HepG2 (cell line): ENCODE measurements around the gene WNT3. TPM values are rescaled to one million over a fixed set of nuclear protein-coding genes. Genes with fewer than 3 reads are reported as not detected.

ENCODE experiments used
- ADNP ChIP-seq: sonication (generic); formaldehyde crosslinking; IDR thresholded peaks from 2 replicates; pipeline ENCODE4 v1.4.0; 2020; ENCODE audit warnings: missing genetic modification reagents
- ATRX ChIP-seq: sonication (generic); formaldehyde crosslinking; IDR thresholded peaks from 2 replicates; pipeline ENCODE4 v1.4.0; 2020; ENCODE audit warnings: missing genetic modification reagents, borderline replicate concordance
- FOXK1 ChIP-seq: sonication (generic); formaldehyde crosslinking; IDR thresholded peaks from 2 replicates; pipeline ENCODE4 v1.4.0; 2020; ENCODE audit warnings: low read depth, missing genetic modification reagents, borderline replicate concordance
- FOXO1 ChIP-seq: sonication (generic); formaldehyde crosslinking; IDR thresholded peaks from 2 replicates; pipeline ENCODE4 v1.4.0; 2020; ENCODE audit warnings: missing genetic modification reagents
- GFI1 ChIP-seq: sonication (generic); formaldehyde crosslinking; IDR thresholded peaks from 2 replicates; pipeline ENCODE4 v1.5.0; 2020; ENCODE audit warnings: missing genetic modification reagents, mild to moderate bottlenecking, borderline replicate concordance
- HDAC1 ChIP-seq: sonication (generic); formaldehyde crosslinking; IDR thresholded peaks from 2 replicates; pipeline ENCODE4 v1.5.1; 2020; ENCODE audit warnings: mild to moderate bottlenecking, missing genetic modification reagents
- MEIS1 ChIP-seq: sonication (generic); formaldehyde crosslinking; IDR thresholded peaks from 2 replicates; pipeline ENCODE4 v1.9.0; 2021; ENCODE audit warnings: mild to moderate bottlenecking, missing genetic modification reagents, moderate library complexity, borderline replicate concordance
- NFYC ChIP-seq: IDR thresholded peaks from 2 replicates; pipeline ENCODE4 v1.6.1; 2016; ENCODE audit warnings: missing genetic modification reagents, missing compliant biosample characterization
- PHF21A ChIP-seq: sonication (generic); formaldehyde crosslinking; IDR thresholded peaks from 2 replicates; pipeline ENCODE4 v1.5.0; 2020; ENCODE audit warnings: mild to moderate bottlenecking, missing genetic modification reagents
- PITX1 ChIP-seq: sonication (generic); formaldehyde crosslinking; IDR thresholded peaks from 2 replicates; pipeline ENCODE4 v1.5.1; 2020; ENCODE audit warnings: mild to moderate bottlenecking, missing genetic modification reagents
- RFXAP ChIP-seq: sonication (generic); formaldehyde crosslinking; IDR thresholded peaks from 2 replicates; pipeline ENCODE4 v1.4.0; 2020; ENCODE audit warnings: missing genetic modification reagents, borderline replicate concordance
- SMARCE1 ChIP-seq: fragments of 450-650 bp; IDR thresholded peaks from 2 replicates; pipeline ENCODE4 v1.6.1; 2017; ENCODE audit warnings: borderline replicate concordance
- SOX5 ChIP-seq: IDR thresholded peaks from 2 replicates; pipeline ENCODE4 v1.6.1; 2016; ENCODE audit warnings: borderline replicate concordance
- STAT5B ChIP-seq: sonication (generic); formaldehyde crosslinking; IDR thresholded peaks from 2 replicates; pipeline ENCODE4 v1.4.0; 2020; ENCODE audit warnings: missing genetic modification reagents
- TGIF2 ChIP-seq: IDR thresholded peaks from 2 replicates; pipeline ENCODE4 v1.6.1; 2016; ENCODE audit warnings: control low read depth, missing compliant biosample characterization
- ZNF205 ChIP-seq: IDR thresholded peaks from 2 replicates; pipeline ENCODE4 v1.6.1; 2018; ENCODE audit warnings: missing biosample characterization, missing genetic modification reagents
- ZNF335 ChIP-seq: sonication (generic); formaldehyde crosslinking; IDR thresholded peaks from 2 replicates; pipeline ENCODE4 v1.4.0; 2020; ENCODE audit warnings: missing genetic modification reagents
- ZNF34 ChIP-seq: sonication (generic); formaldehyde crosslinking; IDR thresholded peaks from 2 replicates; pipeline ENCODE4 v1.4.0; 2020; ENCODE audit warnings: mild to moderate bottlenecking, missing genetic modification reagents, borderline replicate concordance
- ZNF639 ChIP-seq: conservative IDR thresholded peaks from 2 replicates; pipeline ENCODE4 v1.6.1; 2018; ENCODE audit warnings: missing genetic modification reagents
- ZNF781 ChIP-seq: sonication (generic); formaldehyde crosslinking; IDR thresholded peaks from 2 replicates; pipeline ENCODE4 v1.5.1; 2020; ENCODE audit warnings: borderline replicate concordance, mild to moderate bottlenecking, missing genetic modification reagents; ENCODE audit errors: not compliant biosample characterization
- ZNF879 ChIP-seq: sonication (generic); formaldehyde crosslinking; IDR thresholded peaks from 2 replicates; pipeline ENCODE4 v1.8.1; 2023; ENCODE audit warnings: missing genetic modification reagents
- polyA plus RNA-seq, 8 experiments: library from polyadenylated mRNA; depleted of rRNA in 3 of 8; stranded (reverse) in 7 of 8; unstranded in 1 of 8; fragments of >200 nt; fragmentation: Illumina TruSeq in 4 of 8; extraction: Trizol in 4 of 8; gene quantifications; 2 replicates each; pipeline versions ENCODE4 v1.2.1 to v1.2.3, GENCODE V29; 2011 to 2016; ENCODE audit warnings: low read depth in 4 of 8, missing spikeins in 1 of 8, mixed read lengths in 1 of 8; ENCODE audit not compliant: insufficient read depth in 1 of 8
- total RNA-seq, 5 experiments: library from RNA; depleted of rRNA; stranded (reverse); fragments of >200 nt; fragmentation: Illumina TruSeq; extraction: Trizol; gene quantifications; 2 replicates each; pipeline ENCODE4 v1.2.3, GENCODE V29; 2016; ENCODE audit warnings: low read depth in 1 of 5
- TF ChIP-seq, protein P1 (sequence below): sonication (generic); formaldehyde crosslinking; IDR thresholded peaks from 2 replicates; pipeline ENCODE4 v1.5.1; 2020; ENCODE audit warnings: mild to moderate bottlenecking, missing genetic modification reagents
- TF ChIP-seq, protein P2 (sequence below): IDR thresholded peaks from 2 replicates; pipeline ENCODE4 v1.6.1; 2012; ENCODE audit warnings: low read length, improper control_type of control experiment

The WNT3 gene
- total and polyA plus RNA-seq, 2 of the 13 experiments (the other 11 are each of a cell fraction or from before 2014, with no cell fraction given) = 8.5 to 10.3 TPM

- TF ChIP-seq, protein P1, sequence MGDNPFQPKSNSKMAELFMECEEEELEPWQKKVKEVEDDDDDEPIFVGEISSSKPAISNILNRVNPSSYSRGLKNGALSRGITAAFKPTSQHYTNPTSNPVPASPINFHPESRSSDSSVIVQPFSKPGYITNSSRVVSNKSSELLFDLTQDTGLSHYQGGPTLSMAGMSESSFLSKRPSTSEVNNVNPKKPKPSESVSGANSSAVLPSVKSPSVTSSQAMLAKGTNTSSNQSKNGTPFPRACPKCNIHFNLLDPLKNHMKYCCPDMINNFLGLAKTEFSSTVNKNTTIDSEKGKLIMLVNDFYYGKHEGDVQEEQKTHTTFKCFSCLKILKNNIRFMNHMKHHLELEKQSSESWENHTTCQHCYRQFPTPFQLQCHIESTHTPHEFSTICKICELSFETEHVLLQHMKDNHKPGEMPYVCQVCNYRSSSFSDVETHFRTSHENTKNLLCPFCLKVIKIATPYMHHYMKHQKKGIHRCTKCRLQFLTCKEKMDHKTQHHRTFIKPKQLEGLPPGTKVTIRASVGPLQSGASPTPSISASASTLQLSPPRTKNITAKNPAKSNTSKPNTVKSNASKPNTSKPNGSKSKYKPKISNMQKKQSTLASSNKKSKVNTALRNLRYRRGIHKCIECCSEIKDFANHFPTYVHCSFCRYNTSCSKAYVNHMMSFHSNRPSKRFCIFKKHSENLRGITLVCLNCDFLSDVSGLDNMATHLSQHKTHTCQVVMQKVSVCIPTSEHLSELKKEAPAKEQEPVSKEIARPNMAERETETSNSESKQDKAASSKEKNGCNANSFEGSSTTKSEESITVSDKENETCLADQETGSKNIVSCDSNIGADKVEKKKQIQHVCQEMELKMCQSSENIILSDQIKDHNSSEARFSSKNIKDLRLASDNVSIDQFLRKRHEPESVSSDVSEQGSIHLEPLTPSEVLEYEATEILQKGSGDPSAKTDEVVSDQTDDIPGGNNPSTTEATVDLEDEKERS = no peak
- TF ChIP-seq FOXK1 (CRISPR knock-in tag) (peak; percentile 25; the same call in 1 of the 2 replicates), PITX1 (peak; percentile 51; the same call in 1 of the 2 replicates), ZNF781 (CRISPR knock-in tag) (no peak), TGIF2 (CRISPR knock-in tag) (peak; percentile 73; the same call in 1 of the 2 replicates), SMARCE1 (no peak), ADNP (no peak), ZNF639 (CRISPR knock-in tag) (no peak), RFXAP (CRISPR knock-in tag) (0 out of 2 replicates have a peak, but pooled peaks have one; percentile 22), NFYC (CRISPR knock-in tag) (no peak), ZNF879 (CRISPR knock-in tag) (no peak), FOXO1 (CRISPR knock-in tag) (peak; percentile 75), ATRX (CRISPR knock-in tag) (no peak), HDAC1 (CRISPR knock-in tag) (peak; percentile 67), ZNF205 (CRISPR knock-in tag) (peak; percentile 90), SOX5 (CRISPR knock-in tag) (peak; percentile 54; the same call in 1 of the 2 replicates), PHF21A (CRISPR knock-in tag) (peak; percentile 69; the same call in 1 of the 2 replicates), ZNF34 (CRISPR knock-in tag) (no peak), MEIS1 (CRISPR knock-in tag) (peak; percentile 62; the same call in 1 of the 2 replicates), GFI1 (peak; percentile 75; the same call in 1 of the 2 replicates), STAT5B (no peak), ZNF335 (CRISPR knock-in tag) (peak; percentile 83)
- TF ChIP-seq, protein P2, sequence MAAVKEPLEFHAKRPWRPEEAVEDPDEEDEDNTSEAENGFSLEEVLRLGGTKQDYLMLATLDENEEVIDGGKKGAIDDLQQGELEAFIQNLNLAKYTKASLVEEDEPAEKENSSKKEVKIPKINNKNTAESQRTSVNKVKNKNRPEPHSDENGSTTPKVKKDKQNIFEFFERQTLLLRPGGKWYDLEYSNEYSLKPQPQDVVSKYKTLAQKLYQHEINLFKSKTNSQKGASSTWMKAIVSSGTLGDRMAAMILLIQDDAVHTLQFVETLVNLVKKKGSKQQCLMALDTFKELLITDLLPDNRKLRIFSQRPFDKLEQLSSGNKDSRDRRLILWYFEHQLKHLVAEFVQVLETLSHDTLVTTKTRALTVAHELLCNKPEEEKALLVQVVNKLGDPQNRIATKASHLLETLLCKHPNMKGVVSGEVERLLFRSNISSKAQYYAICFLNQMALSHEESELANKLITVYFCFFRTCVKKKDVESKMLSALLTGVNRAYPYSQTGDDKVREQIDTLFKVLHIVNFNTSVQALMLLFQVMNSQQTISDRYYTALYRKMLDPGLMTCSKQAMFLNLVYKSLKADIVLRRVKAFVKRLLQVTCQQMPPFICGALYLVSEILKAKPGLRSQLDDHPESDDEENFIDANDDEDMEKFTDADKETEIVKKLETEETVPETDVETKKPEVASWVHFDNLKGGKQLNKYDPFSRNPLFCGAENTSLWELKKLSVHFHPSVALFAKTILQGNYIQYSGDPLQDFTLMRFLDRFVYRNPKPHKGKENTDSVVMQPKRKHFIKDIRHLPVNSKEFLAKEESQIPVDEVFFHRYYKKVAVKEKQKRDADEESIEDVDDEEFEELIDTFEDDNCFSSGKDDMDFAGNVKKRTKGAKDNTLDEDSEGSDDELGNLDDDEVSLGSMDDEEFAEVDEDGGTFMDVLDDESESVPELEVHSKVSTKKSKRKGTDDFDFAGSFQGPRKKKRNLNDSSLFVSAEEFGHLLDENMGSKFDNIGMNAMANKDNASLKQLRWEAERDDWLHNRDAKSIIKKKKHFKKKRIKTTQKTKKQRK = no peak
Observed at GRCh38 chr17:46783031-46783593, 35.4 kb downstream of the WNT3 start (continued).
